Activated gamma-delta T cell treated with Interleukin-2 at 50 U/mL for 16 hours (primary cell): ENCODE results near the gene PCDHGC3.

Experiments used
- DNase-seq: peaks from one replicate; pipeline ENCODE4 v3.0.0-alpha.2; 2020

The PCDHGC3 gene

GRCh38 chr5:141485321-141486055 is 9.7 kb downstream of the PCDHGC3 start:
- no peak for DNase-seq

GRCh38 chr5:141486091-141486490 is 10.3 kb downstream of the PCDHGC3 start:
- DNase-seq: no peak

- no peak for DNase-seq
These were observed 11.4 kb downstream of the PCDHGC3 start for GRCh38 chr5:141487131-141487530.

GRCh38 chr5:141488591-141489561 is 13.1 kb downstream of the PCDHGC3 start, which contains the start of gene PCDHGC5:
Gene PCDHGC5 (plus strand): TSS chr5:141489081. CDS start chr5:141489241, 160 bp downstream.
- no peak for DNase-seq

- no peak for DNase-seq
These were observed 14.1 kb downstream of the PCDHGC3 start for GRCh38 chr5:141489841-141490240.

- DNase-seq: no peak
These were observed 14.5 kb downstream of the PCDHGC3 start for GRCh38 chr5:141490271-141490670.

- DNase-seq: no peak
These were observed 15.0 kb downstream of the PCDHGC3 start for GRCh38 chr5:141490771-141491170.

GRCh38 chr5:141491323-141492167 is 15.8 kb downstream of the PCDHGC3 start:
- no peak for DNase-seq

- no peak for DNase-seq
These were observed 16.6 kb downstream of the PCDHGC3 start for GRCh38 chr5:141492168-141492885.

- DNase-seq: no peak
These were observed 18.0 kb downstream of the PCDHGC3 start for GRCh38 chr5:141493500-141494422.

- no peak for DNase-seq
These were observed 19.1 kb downstream of the PCDHGC3 start for GRCh38 chr5:141494761-141495452.

- no peak for DNase-seq
These were observed 19.7 kb downstream of the PCDHGC3 start for GRCh38 chr5:141495453-141495811.

GRCh38 chr5:141496038-141496437 is 20.3 kb downstream of the PCDHGC3 start:
- DNase-seq: no peak

- DNase-seq: no peak
These were observed 26.0 kb downstream of the PCDHGC3 start for GRCh38 chr5:141501761-141502160.

GRCh38 chr5:141503681-141504080 is 27.9 kb downstream of the PCDHGC3 start:
- DNase-seq: no peak

GRCh38 chr5:141504216-141504615 is 28.4 kb downstream of the PCDHGC3 start:
- no peak for DNase-seq

- DNase-seq: no peak
These were observed 30.8 kb downstream of the PCDHGC3 start for GRCh38 chr5:141506381-141507155.

GRCh38 chr5:141507387-141508091 is 31.8 kb downstream of the PCDHGC3 start:
- no peak for DNase-seq

GRCh38 chr5:141508440-141508797 is 32.7 kb downstream of the PCDHGC3 start:
- no peak for DNase-seq
